Nephron (organoid): ENCODE measurements around the gene PGBD5.

ENCODE experiments used
- H3K27ac Mint-ChIP-seq, 3 experiments: 2 replicates each; pipeline ENCODE4 v1.8.0; 2020; ENCODE audit warnings: mixed read lengths in 3 of 3, mild to moderate bottlenecking in 2 of 3, moderate library complexity in 1 of 3
- H3K27me3 Mint-ChIP-seq: 2 replicates; pipeline ENCODE4 v1.8.0; 2021; ENCODE audit warnings: low read depth, mild to moderate bottlenecking, moderate library complexity, mixed read lengths
- H3K36me3 Mint-ChIP-seq: 2 replicates; pipeline ENCODE4 v1.8.0; 2020; ENCODE audit warnings: low read depth, mixed read lengths
- H3K4me1 Mint-ChIP-seq: 2 replicates; pipeline ENCODE4 v1.8.0; 2020; ENCODE audit warnings: mixed read lengths
- H3K4me3 Mint-ChIP-seq, 3 experiments: 2 replicates each; pipeline ENCODE4 v1.8.0; 2020; ENCODE audit warnings: mild to moderate bottlenecking in 3 of 3, mixed read lengths in 3 of 3, moderate library complexity in 2 of 3
- H3K9me3 Mint-ChIP-seq: 2 replicates; pipeline ENCODE4 v1.8.0; 2020; ENCODE audit warnings: mixed read lengths
- CTCF ChIP-seq, 3 experiments: fragments of 200-600 bp; sonication (generic); IDR thresholded peaks; one replicate each; pipeline ENCODE4 v1.5.0; 2021; ENCODE audit warnings: antibody characterized with exemption in 3 of 3; ENCODE audit not compliant: unreplicated experiment in 3 of 3

The PGBD5 gene

GRCh38 chr1:230319014-230319747 is 107.0 kb downstream of the PGBD5 start:
- no peak for TF ChIP-seq CTCF (IDR thresholded peaks at IDR 0.05; ENCODE audit: unreplicated experiment in 3 of 3)
- peaks cover 36% of the 10 kb centered on the region for H3K4me1 Mint-ChIP-seq
- H3K4me3 Mint-ChIP-seq, result no peak overlapping the region
- H3K27me3 Mint-ChIP-seq, result peaks cover 17% of the 10 kb centered on the region
- no peaks in the 10 kb centered on the region for H3K9me3 Mint-ChIP-seq
- no peak overlapping the region for H3K27ac Mint-ChIP-seq
- H3K36me3 Mint-ChIP-seq, result no peaks in the 10 kb centered on the region

- Mint-ChIP-seq H3K9me3 (no peaks in the 10 kb centered on the region), H3K36me3 (no peaks in the 10 kb centered on the region), H3K4me1 (peaks cover 32% of the 10 kb centered on the region), H3K4me3 (no peak overlapping the region), H3K27me3 (peaks cover 24% of the 10 kb centered on the region), H3K27ac (no peak overlapping the region)
- TF ChIP-seq CTCF (IDR thresholded peaks at IDR 0.05; ENCODE audit: unreplicated experiment in 3 of 3), result no peak
These were observed 108.0 kb downstream of the PGBD5 start for GRCh38 chr1:230317823-230318819.

- H3K36me3 Mint-ChIP-seq, result no peaks in the 10 kb centered on the region
These were observed 109.0 kb downstream of the PGBD5 start for GRCh38 chr1:230316864-230317745.

GRCh38 chr1:230315099-230315498 is 111.0 kb downstream of the PGBD5 start:
- Mint-ChIP-seq H3K27me3 (peaks cover 22% of the 10 kb centered on the region), H3K4me3 (no peak overlapping the region), H3K36me3 (no peaks in the 10 kb centered on the region), H3K27ac (no peak overlapping the region), H3K4me1 (peaks cover 13% of the 10 kb centered on the region), H3K9me3 (no peaks in the 10 kb centered on the region)
- TF ChIP-seq CTCF (IDR thresholded peaks at IDR 0.05; ENCODE audit: unreplicated experiment in 3 of 3), result no peak

More at GRCh38 chr1:230316864-230317745, 109.0 kb downstream of the PGBD5 start:
- Mint-ChIP-seq H3K27ac (no peak overlapping the region), H3K4me3 (no peak overlapping the region), H3K9me3 (no peaks in the 10 kb centered on the region), H3K27me3 (peaks cover 24% of the 10 kb centered on the region), H3K4me1 (peaks cover 26% of the 10 kb centered on the region)
- TF ChIP-seq CTCF (IDR thresholded peaks at IDR 0.05; ENCODE audit: unreplicated experiment in 3 of 3), result no peak

- TF ChIP-seq CTCF (IDR thresholded peaks at IDR 0.05; ENCODE audit: unreplicated experiment in 3 of 3), result no peak
- H3K4me3 Mint-ChIP-seq, result no peak overlapping the region
- H3K36me3 Mint-ChIP-seq, result no peaks in the 10 kb centered on the region
These were observed 112.0 kb downstream of the PGBD5 start for GRCh38 chr1:230314142-230314470.

More at GRCh38 chr1:230314142-230314470, 112.0 kb downstream of the PGBD5 start:
- H3K27ac Mint-ChIP-seq, result no peak overlapping the region
- peaks cover 13% of the 10 kb centered on the region for H3K4me1 Mint-ChIP-seq
- peaks cover 27% of the 10 kb centered on the region for H3K27me3 Mint-ChIP-seq
- no peaks in the 10 kb centered on the region for H3K9me3 Mint-ChIP-seq
